Measurements from ENCODE around the gene HMX1. TPM values are rescaled to one million over a fixed set of nuclear protein-coding genes. Genes with fewer than 3 reads are reported as not detected.
A peak's percentile ranks its signal among the peaks of the same experiment; 100 is the strongest.

Gene HMX1
- total RNA-seq, 1 donor from 2014 or later: 3.2 TPM

DNA sequence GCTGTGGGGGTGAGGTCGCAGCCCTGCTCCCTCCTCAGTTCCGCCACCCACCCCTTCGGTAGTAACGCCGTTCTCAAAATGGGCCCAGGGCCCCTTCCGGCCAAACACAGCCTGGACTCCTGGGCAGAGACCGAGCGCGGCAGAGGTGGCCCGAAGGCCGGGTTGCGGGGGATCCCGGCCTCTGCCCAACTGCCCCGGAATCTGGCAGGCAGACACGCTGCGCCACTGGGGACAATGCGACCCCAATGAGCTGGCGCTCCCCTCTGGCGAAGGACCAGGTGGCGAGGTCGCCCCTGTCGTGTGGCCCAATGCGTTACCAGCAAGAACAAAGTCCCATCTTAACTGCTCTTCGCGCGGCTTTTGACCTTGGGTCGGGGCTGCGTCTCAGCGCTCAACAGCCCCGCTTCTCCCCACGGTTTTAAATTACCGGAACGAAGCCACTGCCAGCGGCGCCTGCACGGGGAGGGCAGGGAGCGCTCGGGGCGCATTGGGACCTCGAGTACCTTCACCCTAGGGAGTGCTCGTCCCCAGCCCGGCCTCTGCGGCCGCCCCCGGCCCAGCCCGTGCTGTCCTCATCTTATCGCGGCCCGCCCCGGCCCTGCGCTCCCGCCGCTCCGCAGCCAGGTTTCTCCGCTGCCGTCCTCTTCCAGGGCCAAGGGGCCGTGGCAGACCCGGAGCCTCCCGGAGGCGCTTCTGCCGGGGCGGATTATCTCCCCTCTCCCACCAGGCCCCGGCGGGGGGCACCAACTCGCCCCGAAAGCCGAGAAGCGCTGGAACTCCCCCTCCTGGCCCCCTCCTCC is 22.2 kb upstream of the HMX1 start:
- Mint-ChIP-seq H3K9me3 (no peaks in the 10 kb centered on the region), H3K4me3 (peak overlapping the region; percentile 66), H3K36me3 (no peaks in the 10 kb centered on the region), H3K27ac (no peak overlapping the region), H3K27me3 (peaks cover 81% of the 10 kb centered on the region), H3K4me1 (ENCODE audit: unreplicated experiment) (no peaks in the 10 kb centered on the region)
- no peak for DNase-seq (ENCODE audit: extremely low spot score, unreplicated experiment)
- TF ChIP-seq CTCF (conservative IDR thresholded peaks at IDR 0.05): no peak

GRCh38 chr4:8893227-8893623 is 21.6 kb upstream of the HMX1 start:
- no peaks in the 10 kb centered on the region for H3K36me3 Mint-ChIP-seq
- no peaks in the 10 kb centered on the region for H3K9me3 Mint-ChIP-seq
- TF ChIP-seq CTCF (conservative IDR thresholded peaks at IDR 0.05): no peak
- H3K4me1 Mint-ChIP-seq (ENCODE audit: unreplicated experiment): no peaks in the 10 kb centered on the region
- DNase-seq (ENCODE audit: extremely low spot score, unreplicated experiment): no peak
- peak overlapping the region; percentile 66 for H3K4me3 Mint-ChIP-seq
- H3K27ac Mint-ChIP-seq: no peak overlapping the region
- H3K27me3 Mint-ChIP-seq: peaks cover 81% of the 10 kb centered on the region

- Mint-ChIP-seq H3K27me3 (peaks cover 81% of the 10 kb centered on the region), H3K9me3 (no peaks in the 10 kb centered on the region), H3K27ac (no peak overlapping the region), H3K4me3 (no peak overlapping the region), H3K4me1 (ENCODE audit: unreplicated experiment) (no peaks in the 10 kb centered on the region), H3K36me3 (no peaks in the 10 kb centered on the region)
- no peak for TF ChIP-seq CTCF (conservative IDR thresholded peaks at IDR 0.05)
- no peak for DNase-seq (ENCODE audit: extremely low spot score, unreplicated experiment)
These were observed 21.1 kb upstream of the HMX1 start for GRCh38 chr4:8892556-8893226.

GRCh38 chr4:8891646-8892555 is 20.3 kb upstream of the HMX1 start:
- no peaks in the 10 kb centered on the region for H3K4me1 Mint-ChIP-seq (ENCODE audit: unreplicated experiment)
- TF ChIP-seq CTCF (conservative IDR thresholded peaks at IDR 0.05): no peak
- no peaks in the 10 kb centered on the region for H3K9me3 Mint-ChIP-seq
- DNase-seq (ENCODE audit: extremely low spot score, unreplicated experiment): no peak
- no peaks in the 10 kb centered on the region for H3K36me3 Mint-ChIP-seq
- H3K27ac Mint-ChIP-seq: no peak overlapping the region
- peaks cover 83% of the 10 kb centered on the region for H3K27me3 Mint-ChIP-seq
- H3K4me3 Mint-ChIP-seq: no peak overlapping the region

- H3K9me3 Mint-ChIP-seq: no peaks in the 10 kb centered on the region
- no peak overlapping the region for H3K27ac Mint-ChIP-seq
- no peaks in the 10 kb centered on the region for H3K4me1 Mint-ChIP-seq (ENCODE audit: unreplicated experiment)
- TF ChIP-seq CTCF (conservative IDR thresholded peaks at IDR 0.05): no peak
- H3K36me3 Mint-ChIP-seq: no peaks in the 10 kb centered on the region
- H3K27me3 Mint-ChIP-seq: peaks cover 82% of the 10 kb centered on the region
- no peak for DNase-seq (ENCODE audit: extremely low spot score, unreplicated experiment)
- no peak overlapping the region for H3K4me3 Mint-ChIP-seq
These were observed 19.6 kb upstream of the HMX1 start for GRCh38 chr4:8891255-8891645.
